RPMI8226 (cell line): ENCODE measurements around the gene RAC3.
"Not testable (repeated sequence)": the region's sequence is repeated elsewhere in the genome, so short reads cannot be mapped to it uniquely, and the experiment has no call there.

Source experiments
- DNase-seq: peaks from one replicate; pipeline ENCODE4 v3.0.0-alpha.2; 2015

Gene RAC3

DNA sequence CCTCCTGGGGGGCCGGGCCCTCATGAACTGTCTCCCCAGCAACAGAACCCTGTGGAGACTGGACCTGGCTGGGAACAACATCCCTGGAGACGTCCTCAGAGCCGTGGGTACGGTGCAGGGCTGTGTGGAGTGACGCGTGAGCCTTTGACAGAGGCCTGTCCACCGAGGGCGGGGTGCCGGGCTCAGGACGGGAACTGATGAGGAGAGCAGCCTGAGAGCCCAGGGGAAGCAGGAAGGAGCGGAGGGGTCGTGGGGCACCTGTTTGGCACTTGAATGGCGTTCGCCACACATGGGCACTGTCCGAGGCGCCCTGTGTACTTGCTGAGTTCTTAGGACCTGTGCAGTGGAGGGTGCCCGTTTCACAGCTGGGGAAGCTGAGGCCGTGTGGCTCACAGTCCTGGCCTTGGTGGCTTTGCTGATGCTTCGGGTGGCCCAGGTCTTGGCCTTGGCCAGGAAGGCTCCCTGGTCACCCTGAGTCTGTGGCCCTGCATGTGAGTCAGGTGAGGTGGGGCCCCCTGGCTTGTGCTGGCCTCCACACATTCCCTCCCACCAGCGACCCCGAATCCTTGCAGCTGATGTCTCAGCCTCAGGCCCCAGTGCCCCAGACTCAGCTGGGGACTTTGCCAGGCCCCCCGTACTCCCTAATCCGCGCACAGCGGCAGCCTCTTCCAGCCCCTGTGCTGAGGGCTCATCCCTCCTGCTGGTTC, 5.9 kb upstream of the RAC3 start:
- DNase-seq: no peak

GRCh38 chr17:82028246-82028645, 3.2 kb upstream of the RAC3 start:
- no peak for DNase-seq

DNA sequence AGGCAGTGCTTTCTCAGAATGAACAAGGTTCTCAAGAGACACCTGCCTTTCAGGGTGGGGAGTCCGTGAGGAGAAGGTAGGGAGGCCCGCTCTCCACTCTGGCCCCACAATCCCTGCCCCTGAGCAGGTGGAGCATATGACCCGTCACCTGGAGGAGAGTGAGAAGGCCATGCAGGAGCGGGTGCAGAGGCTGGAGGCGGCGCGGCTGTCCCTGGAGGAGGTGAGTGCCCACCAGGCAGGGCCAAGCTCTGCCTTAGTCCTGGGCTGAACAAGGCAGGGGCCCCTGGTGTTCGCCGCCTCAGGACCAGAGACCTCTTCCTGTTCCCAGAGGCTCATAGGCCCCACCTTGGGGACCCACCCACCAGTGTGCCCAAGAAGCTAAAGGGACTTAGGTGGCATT, 2.5 kb upstream of the RAC3 start:
- no peak for DNase-seq

GRCh38 chr17:82029391-82029790, 2.1 kb upstream of the RAC3 start:
- DNase-seq: no peak

- DNase-seq: no peak
Observed at GRCh38 chr17:82029990-82030469, 1.4 kb upstream of the RAC3 start.

- DNase-seq: peak; percentile 90
Observed at GRCh38 chr17:82030470-82031302, 792 bp upstream of the RAC3 start.

DNA sequence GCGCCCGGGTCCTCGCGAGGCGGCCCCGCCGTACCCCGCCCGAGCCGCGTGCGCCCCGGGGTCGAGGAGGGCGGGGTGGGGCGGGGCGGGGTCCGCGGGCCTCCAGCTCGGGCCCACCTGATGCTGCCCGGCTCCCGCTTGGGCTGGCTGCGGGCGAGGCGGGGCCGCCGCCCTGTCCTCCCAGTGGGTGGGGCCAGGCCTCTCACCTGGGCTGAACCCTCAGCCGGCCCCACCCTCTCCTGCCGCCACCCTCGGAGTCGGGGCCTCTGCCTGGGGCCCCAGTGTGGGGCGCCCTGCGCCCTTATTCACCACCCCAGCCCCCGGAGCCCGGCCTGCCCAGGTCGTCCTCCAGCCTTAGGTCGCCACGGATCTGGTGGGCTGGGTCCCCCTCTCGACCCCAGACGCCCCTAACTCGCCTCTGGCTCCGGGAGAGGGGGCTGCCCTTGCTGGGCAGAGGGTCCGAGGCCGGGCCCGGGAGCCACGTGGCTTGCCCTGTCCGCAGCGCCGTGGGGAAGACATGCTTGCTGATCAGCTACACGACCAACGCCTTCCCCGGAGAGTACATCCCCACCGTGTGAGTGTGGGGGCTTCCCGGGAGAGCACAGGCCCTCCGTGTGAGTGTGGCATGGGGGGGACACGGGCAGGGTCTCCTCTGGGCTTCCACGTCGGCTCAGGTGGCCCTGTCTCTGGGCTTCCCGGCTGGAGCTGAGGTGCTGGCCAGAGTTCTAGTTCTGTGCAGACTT, 578 bp downstream of the RAC3 start:
- DNase-seq: peak; percentile 89

- no peak for DNase-seq
Observed at GRCh38 chr17:82033359-82034085, 2.0 kb downstream of the RAC3 start.

GRCh38 chr17:82034371-82035011, 3.0 kb downstream of the RAC3 start:
- no peak for DNase-seq

DNA sequence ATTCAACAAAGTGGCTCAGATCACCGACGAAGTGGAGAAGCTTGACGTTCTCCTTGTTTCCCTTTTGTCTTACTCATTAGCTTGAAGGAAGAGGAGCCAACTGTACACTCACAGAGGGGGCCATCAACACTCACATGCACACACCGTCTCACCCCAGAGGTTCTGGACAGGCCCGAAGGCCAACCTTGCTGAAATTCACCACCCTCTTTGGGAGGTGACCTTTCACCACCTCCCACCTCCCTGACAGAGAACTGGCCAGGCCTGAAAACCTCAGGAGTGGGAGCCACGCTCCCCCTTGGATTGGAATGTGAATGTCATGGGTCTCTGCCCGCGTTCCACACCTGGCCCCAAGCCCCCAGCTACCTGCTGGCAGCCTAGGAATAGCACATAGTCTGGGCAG, 4.0 kb downstream of the RAC3 start:
- no peak for DNase-seq

GRCh38 chr17:82035956-82036633, 4.6 kb downstream of the RAC3 start:
- DNase-seq: no peak

- DNase-seq: no peak
Observed at GRCh38 chr17:82036634-82037091, 5.2 kb downstream of the RAC3 start.

DNA sequence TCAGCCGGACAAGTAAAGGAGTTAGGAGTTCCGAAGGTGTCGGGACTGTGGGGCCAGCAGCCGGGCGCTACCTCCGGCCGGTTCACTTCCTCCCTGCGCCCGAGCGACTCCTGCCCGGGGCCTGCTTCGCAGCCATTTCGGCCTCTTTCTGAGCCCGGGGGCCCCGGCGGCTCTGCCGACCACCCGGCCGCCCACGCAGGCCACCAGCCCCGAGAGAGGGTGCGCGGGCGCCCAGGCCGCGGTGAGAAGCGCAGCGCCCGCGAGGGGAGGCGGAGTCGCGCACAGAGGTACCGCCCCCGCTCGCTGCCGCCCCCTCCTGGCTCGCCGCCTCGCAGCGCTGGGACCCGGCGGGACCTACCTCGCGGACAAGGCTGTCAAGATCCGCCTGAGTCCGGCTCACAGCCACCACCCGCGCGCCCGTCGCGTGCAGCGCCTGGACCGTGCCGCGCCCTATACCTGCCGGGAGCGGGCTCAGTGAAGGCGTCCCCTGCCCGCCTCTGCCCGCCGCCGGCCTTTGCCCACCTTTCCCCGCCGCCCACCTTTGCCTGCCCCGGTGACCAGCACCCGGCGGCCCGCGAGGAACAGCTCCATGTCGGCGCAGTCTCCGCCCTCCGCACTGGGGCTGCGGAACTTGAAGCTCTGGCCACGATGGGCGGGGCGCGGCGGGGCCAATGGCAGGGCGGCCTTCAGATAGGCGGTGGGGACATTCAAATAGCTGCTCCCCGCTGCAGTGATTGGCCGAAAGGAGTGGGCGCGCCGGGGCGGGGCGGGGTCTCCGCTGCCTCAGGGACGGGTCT, 5.8 kb downstream of the RAC3 start, which contains the start of gene DCXR:
Gene DCXR, minus strand, starts transcription at position 606 of the 797 bp plus-strand sequence. Its CDS starts 15 bp downstream, at position 591.
- DNase-seq: peak; percentile 97

- DNase-seq: no peak
Observed at GRCh38 chr17:82037889-82038195, 6.4 kb downstream of the RAC3 start.

DNA sequence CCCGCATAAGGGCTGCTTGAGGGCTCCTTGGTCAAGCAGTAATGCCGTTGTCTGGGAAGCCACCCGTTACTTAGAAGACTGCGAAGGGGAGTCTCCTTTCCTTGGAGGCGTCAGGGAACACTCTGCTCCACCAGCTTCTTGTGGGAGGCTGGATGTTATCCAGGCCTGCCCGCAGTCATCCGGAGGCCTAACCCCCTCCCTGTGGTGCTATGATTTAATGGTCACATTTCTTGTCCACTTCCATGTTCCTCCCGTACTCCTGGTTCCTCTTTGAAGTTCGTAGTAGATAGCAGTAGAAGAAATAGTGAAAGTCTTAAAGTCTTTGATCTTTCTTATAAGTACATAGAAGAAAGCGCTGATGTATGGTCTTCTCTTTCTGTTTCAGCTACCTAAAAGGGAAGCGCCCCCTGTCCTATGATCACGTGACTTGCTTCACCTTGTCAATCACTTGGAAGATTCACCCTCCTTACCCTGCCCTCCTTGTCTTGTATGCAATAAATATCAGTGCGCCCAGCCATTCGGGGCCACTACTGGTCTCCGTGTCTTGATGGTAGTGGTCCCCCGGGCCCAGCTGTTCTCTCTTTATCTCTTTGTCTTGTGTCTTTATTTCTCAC, 7.4 kb downstream of the RAC3 start:
- DNase-seq: not testable (repeated sequence)

DNA sequence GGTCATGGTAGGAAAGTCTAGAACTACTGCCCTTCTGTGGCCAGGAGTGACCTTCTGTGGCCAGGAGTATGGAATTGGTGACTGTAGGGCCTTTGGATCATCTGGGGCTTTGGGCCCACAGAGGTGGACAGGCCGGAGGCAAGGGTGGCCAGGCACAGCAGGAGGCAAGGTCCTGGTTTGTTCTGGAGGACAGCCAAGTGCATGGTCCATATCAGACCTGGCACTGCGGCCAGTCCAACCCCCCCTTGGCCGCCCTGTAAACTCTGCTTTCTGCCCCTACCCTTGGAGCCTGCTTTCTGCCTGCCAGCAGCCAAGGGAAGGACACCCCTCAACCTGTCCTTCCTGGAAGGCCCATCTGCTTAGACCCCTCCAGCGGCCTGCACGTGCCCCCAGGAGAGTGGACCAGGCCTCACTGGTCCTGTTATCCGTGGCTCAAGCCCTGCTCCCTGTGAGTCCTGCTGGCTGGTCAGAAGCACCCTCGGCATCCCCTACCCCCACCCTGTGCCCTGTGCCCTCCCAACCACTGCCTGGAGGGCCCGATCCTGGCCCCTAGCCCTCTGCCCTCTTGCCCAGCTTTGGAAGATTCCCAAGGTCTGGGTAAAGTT, 8.3 kb downstream of the RAC3 start:
- no peak for DNase-seq

DNA sequence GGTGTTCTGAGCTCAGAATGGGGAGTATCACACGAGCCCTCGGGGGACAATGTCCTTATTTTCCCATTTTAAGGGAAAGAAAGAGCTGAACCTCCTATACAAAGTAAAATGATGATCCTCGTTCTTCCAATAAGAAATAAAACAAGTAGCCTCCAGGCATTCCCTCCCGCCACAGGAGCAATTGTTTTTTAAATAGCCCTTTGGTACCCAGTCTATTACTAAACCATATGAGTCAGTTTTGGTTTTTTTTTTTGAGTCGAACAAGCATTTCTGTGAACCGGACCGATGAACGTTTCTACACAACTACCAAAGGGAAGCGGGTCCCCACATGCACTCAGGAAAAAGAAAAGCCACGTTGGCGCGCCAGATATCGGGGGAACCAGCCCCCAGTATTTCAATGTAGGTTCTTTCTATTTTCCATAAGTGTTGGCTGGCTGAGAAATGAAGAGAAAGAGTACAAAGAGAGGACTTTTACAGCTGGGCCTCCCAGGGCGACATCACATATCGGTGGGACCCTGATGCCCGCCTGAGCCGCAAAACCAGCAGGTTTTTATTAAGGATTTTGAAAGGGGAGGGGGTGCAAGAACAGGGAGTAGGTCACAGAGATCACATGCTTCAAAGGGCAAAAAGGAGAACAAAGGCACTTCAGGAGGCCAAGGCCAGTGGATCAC, 9.8 kb downstream of the RAC3 start:
- DNase-seq: no peak

DNA sequence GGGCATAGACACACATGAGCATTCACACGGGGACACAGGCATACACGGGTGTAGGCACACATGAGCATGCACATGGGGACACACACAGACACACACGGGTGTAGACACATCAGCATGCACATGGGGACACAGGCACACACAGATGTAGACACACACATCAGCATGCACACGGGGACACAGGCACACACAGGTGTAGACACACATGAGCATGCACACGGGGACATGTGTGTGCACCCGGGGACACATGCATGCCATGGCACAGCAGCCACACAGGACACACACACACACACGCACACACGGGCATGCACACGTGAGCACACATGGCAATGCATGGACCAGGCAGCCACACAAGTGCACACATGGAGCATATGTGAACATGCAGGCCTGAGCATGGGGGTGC, 11.2 kb downstream of the RAC3 start:
- DNase-seq: no peak

DNA sequence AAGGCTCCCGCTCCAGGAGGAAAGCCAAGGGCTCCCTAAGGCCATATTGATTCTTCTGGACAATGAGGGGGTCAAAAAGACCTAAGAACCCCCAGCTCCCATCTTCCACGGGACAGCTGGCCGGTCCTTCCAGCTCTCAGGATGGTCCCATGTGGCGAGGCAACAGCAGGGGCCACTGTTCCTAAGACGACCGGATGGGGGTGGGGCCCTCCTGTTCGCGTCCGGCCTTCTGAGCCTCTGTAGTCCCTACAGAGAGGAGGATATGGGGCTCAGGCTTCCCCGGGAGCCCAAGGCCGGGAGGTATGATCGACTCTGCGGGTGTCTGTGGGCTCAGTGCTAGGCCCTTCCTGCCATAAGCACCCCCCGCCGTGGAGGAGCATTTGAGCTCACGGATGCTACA, 12.0 kb downstream of the RAC3 start:
- no peak for DNase-seq
